T-cell (primary cell): Measurements from ENCODE around the gene EXOSC2. TPM values are rescaled to one million over a fixed set of nuclear protein-coding genes. Genes with fewer than 3 reads are reported as not detected.

Source experiments
- ATAC-seq, 4 experiments: fragments of 200-7000 bp in 3 of 4; fragments of 150-1000 bp in 1 of 4; cut with Tn5 transposase; replicated peaks in 1 of 4; 1 replicate in 3 of 4; 2 replicates in 1 of 4; pipeline ENCODE4 v1.10.0; 2021; ENCODE audit warnings: moderate library complexity in 3 of 4, mild to moderate bottlenecking in 2 of 4, moderate number of reproducible peaks in 1 of 4
- CTCF ChIA-PET, 2 donors: fragments of 300-600 bp; sonication (Branson Sonifier 250); formaldehyde crosslinking; loops; one replicate each; lab custom pipeline; 2022; ENCODE audit warnings: antibody characterized with exemption in 2 of 2; lab: Charles Lee
- POLR2A ChIA-PET, 2 donors: fragments of 300-600 bp; sonication (Branson Sonifier 250); formaldehyde crosslinking; loops; one replicate each; lab custom pipeline; 2022; ENCODE audit warnings: antibody characterized with exemption in 2 of 2; lab: Charles Lee
- DNase-seq, 35 experiments: peaks; one replicate each; pipeline versions ENCODE4 v3.0.0 to v3.0.0-alpha.2; 2013 to 2023
- H3K27ac ChIP-seq: one replicate; pipeline ENCODE4 v1.5.1; 2013; ENCODE audit warnings: low read length
- H3K27me3 ChIP-seq, 2 experiments: replicated peaks in 1 of 2; 1 replicate in 1 of 2; 2 replicates in 1 of 2; pipeline versions ENCODE4 v1.6.1 to v1.7.0; 2013; ENCODE audit warnings: low read length in 1 of 2, mixed read lengths in 1 of 2; ENCODE audit not compliant: control insufficient read depth in 2 of 2, insufficient read depth in 2 of 2; ENCODE audit errors: extremely low read depth in 1 of 2
- H3K36me3 ChIP-seq, 2 donors: 1 replicate in 1 of 2; 2 replicates in 1 of 2; pipeline versions ENCODE4 v1.6.1 to v1.7.0; 2013; ENCODE audit warnings: low read length in 1 of 2; ENCODE audit not compliant: control insufficient read depth in 2 of 2, insufficient read depth in 1 of 2; ENCODE audit errors: extremely low read depth in 1 of 2
- H3K4me1 ChIP-seq, 2 experiments: 1 replicate in 1 of 2; 2 replicates in 1 of 2; pipeline versions ENCODE4 v1.6.1 to v1.7.0; 2013; ENCODE audit warnings: low read length in 2 of 2, mixed read lengths in 1 of 2; ENCODE audit not compliant: insufficient read depth in 2 of 2, control insufficient read depth in 1 of 2; ENCODE audit errors: extremely low read depth in 1 of 2
- H3K4me3 ChIP-seq, 2 donors: 1 replicate in 1 of 2; 2 replicates in 1 of 2; pipeline versions ENCODE4 v1.5.1 to v1.7.0; 2013; ENCODE audit warnings: mild to moderate bottlenecking in 2 of 2, low read length in 1 of 2, moderate library complexity in 1 of 2; ENCODE audit not compliant: control insufficient read depth in 1 of 2; ENCODE audit errors: extremely low read depth in 1 of 2
- H3K9me3 ChIP-seq: 2 replicates; pipeline ENCODE4 v1.7.0; 2013
- H3K27ac Mint-ChIP-seq, 2 donors: one replicate each; pipeline ENCODE4 v1.8.0; 2020 to 2021; ENCODE audit warnings: mild to moderate bottlenecking in 2 of 2, mixed read lengths in 2 of 2
- H3K27me3 Mint-ChIP-seq, 2 donors: one replicate each; pipeline ENCODE4 v1.8.0; 2021 to 2022; ENCODE audit warnings: mixed read lengths in 2 of 2
- H3K36me3 Mint-ChIP-seq: one replicate; pipeline ENCODE4 v1.8.0; 2021; ENCODE audit warnings: mixed read lengths
- H3K4me1 Mint-ChIP-seq, 3 donors: one replicate each; pipeline ENCODE4 v1.8.0; 2020 to 2022; ENCODE audit warnings: mixed read lengths in 3 of 3, mild to moderate bottlenecking in 1 of 3
- H3K4me3 Mint-ChIP-seq, 3 donors: one replicate each; pipeline ENCODE4 v1.8.0; 2020 to 2022; ENCODE audit warnings: mild to moderate bottlenecking in 3 of 3, mixed read lengths in 3 of 3, moderate library complexity in 3 of 3
- H3K9me3 Mint-ChIP-seq, 3 donors: one replicate each; pipeline ENCODE4 v1.8.0; 2020 to 2022; ENCODE audit warnings: mixed read lengths in 3 of 3
- WGBS: methylation state at CpG from one replicate; pipeline ENCODE4 v1.1.5; 2013; ENCODE audit warnings: missing lambda C conversion rate; ENCODE audit not compliant: insufficient coverage; 5-methylcytosine and 5-hydroxymethylcytosine counted together
- total RNA-seq, 35 experiments: library from RNA in 6 of 35; stranded (reverse) in 6 of 35; fragments of 120-200 nt in 1 of 35; gene quantifications; one replicate each; pipeline versions ENCODE4 v1.2.1 to v1.2.4 and lab custom pipeline; 2013 to 2026

Gene EXOSC2
- total RNA-seq, 5 donors from 2014 or later (not counting 1 experiment from before 2014, with no cell fraction given), result 49.1 to 59.1 (median 52.1) TPM

GRCh38 chr9:130689572-130689936 is 4.0 kb upstream of the EXOSC2 start:
- no peak overlapping the region for H3K4me3 Mint-ChIP-seq
- CTCF ChIA-PET, result interaction anchor here in 1 of 2 donors (1.4 kb wide), 1 partner anchor 11 kb away, joined by 5 read pairs; no protein-coding TSS in a partner anchor
- peaks cover 23 to 35% (median 24%) of the 10 kb centered on the region in 3 donors for H3K4me1 Mint-ChIP-seq

GRCh38 chr9:130689937-130690700 is 3.5 kb upstream of the EXOSC2 start:
- Histone ChIP-seq H3K27ac (no peak overlapping the region), H3K36me3 (peaks cover 0 to 1% of the 10 kb centered on the region in 2 donors), H3K9me3 (no peaks in the 10 kb centered on the region), H3K4me3 (no peak overlapping the region), H3K4me1 (peaks cover 6 to 37% of the 10 kb centered on the region in 2 experiments), H3K27me3 (peaks cover 0 to 15% of the 10 kb centered on the region in 2 experiments)
- H3K27ac Mint-ChIP-seq, result no peak overlapping the region
- CTCF ChIA-PET, result interaction anchor here in 1 of 2 donors (1.3 to 1.4 kb wide), 2 partner anchors 8 to 11 kb away, joined by 3 to 5 read pairs; no protein-coding TSS in a partner anchor
- no peak for ATAC-seq
- 86% methylated on average over 11 of the region's 15 CpGs for WGBS
- H3K27me3 Mint-ChIP-seq, result peaks cover 0 to 4% of the 10 kb centered on the region in 2 donors
- H3K36me3 Mint-ChIP-seq, result peaks cover 4% of the 10 kb centered on the region
- H3K9me3 Mint-ChIP-seq, result peaks cover 0 to 2% (median 0%) of the 10 kb centered on the region in 3 donors
- no peak for DNase-seq
- POLR2A ChIA-PET, result no interaction called here
- H3K4me1 Mint-ChIP-seq, result peaks cover 27 to 39% (median 29%) of the 10 kb centered on the region in 3 donors
- peak overlapping the region in 1 of 3 donors; percentile 9 for H3K4me3 Mint-ChIP-seq

More at GRCh38 chr9:130689572-130689936, 4.0 kb upstream of the EXOSC2 start:
- POLR2A ChIA-PET, result no interaction called here
- Mint-ChIP-seq H3K36me3 (no peaks in the 10 kb centered on the region), H3K27ac (no peak overlapping the region), H3K27me3 (peaks cover 0 to 4% of the 10 kb centered on the region in 2 donors), H3K9me3 (peaks cover 0 to 2% (median 0%) of the 10 kb centered on the region in 3 donors)
- DNase-seq (no peak), ATAC-seq (no peak)
- Histone ChIP-seq H3K27ac (no peak overlapping the region), H3K4me1 (peaks cover 6 to 31% of the 10 kb centered on the region in 2 experiments), H3K4me3 (no peak overlapping the region), H3K9me3 (no peaks in the 10 kb centered on the region), H3K36me3 (no peaks in the 10 kb centered on the region), H3K27me3 (peaks cover 0 to 18% of the 10 kb centered on the region in 2 experiments)
- no CpG with 5 or more reads among the region's 1 CpG for WGBS

- Histone ChIP-seq H3K4me1 (peaks cover 6 to 47% of the 10 kb centered on the region in 2 experiments), H3K36me3 (peaks cover 3 to 18% of the 10 kb centered on the region in 2 donors), H3K4me3 (no peak overlapping the region), H3K9me3 (no peaks in the 10 kb centered on the region), H3K27me3 (peaks cover 0 to 4% of the 10 kb centered on the region in 2 experiments), H3K27ac (no peak overlapping the region)
- ChIA-PET CTCF (interaction anchor here in 1 of 2 donors (1.4 to 1.9 kb wide), 5 partner anchors 8 to 21 kb away, joined by 4 to 21 read pairs (median 8); no protein-coding TSS in a partner anchor), POLR2A (interaction anchor here in 1 of 2 donors (0.6 to 1.1 kb wide), 2 partner anchors 10 to 1977 kb away, joined by 3 to 4 read pairs; partner anchors contain the start of gene DDX31)
- Mint-ChIP-seq H3K36me3 (peaks cover 19% of the 10 kb centered on the region), H3K4me3 (peak overlapping the region in 2 of 3 donors; percentile 31 to 98), H3K27ac (peak overlapping the region in 1 of 2 donors; percentile 96), H3K4me1 (peaks cover 46 to 59% (median 47%) of the 10 kb centered on the region in 3 donors), H3K27me3 (peaks cover 0 to 4% of the 10 kb centered on the region in 2 donors), H3K9me3 (no peaks in the 10 kb centered on the region)
- no peak for ATAC-seq
- peak in 1 of 35 experiments; percentile 14 for DNase-seq
- 85% methylated on average over 24 of the region's 25 CpGs for WGBS
Measured at GRCh38 chr9:130692321-130692720, 1.3 kb upstream of the EXOSC2 start.

- DNase-seq, result no peak
- WGBS, result no CpG with 5 or more reads among the region's 8 CpGs
- H3K27me3 Mint-ChIP-seq, result peaks cover 0 to 4% of the 10 kb centered on the region in 2 donors
Measured at GRCh38 chr9:130693101-130693425, 517 bp upstream of the EXOSC2 start.

GRCh38 chr9:130694205-130694604 is 625 bp downstream of the EXOSC2 start:
- H3K27ac ChIP-seq, result peak overlapping the region; percentile 51
- H3K4me1 ChIP-seq, result peaks cover 6 to 35% of the 10 kb centered on the region in 2 experiments
- Mint-ChIP-seq H3K4me1 (peaks cover 39 to 54% (median 41%) of the 10 kb centered on the region in 3 donors), H3K27ac (peak overlapping the region; percentile 82 to 96), H3K36me3 (peaks cover 28% of the 10 kb centered on the region), H3K9me3 (no peaks in the 10 kb centered on the region), H3K4me3 (peak overlapping the region; percentile 88 to 98 (median 95)), H3K27me3 (peaks cover 0 to 4% of the 10 kb centered on the region in 2 donors)
- ChIA-PET POLR2A (interaction anchor here in 1 of 2 donors (0.6 to 0.7 kb wide), 3 partner anchors 431 to 731 kb away, joined by 5 to 14 read pairs (median 5); partner anchors contain the start of gene NUP214), CTCF (interaction anchor here in 1 of 2 donors (0.6 to 1.9 kb wide), 6 partner anchors 10 to 105 kb away, joined by 3 to 21 read pairs (median 5); no protein-coding TSS in a partner anchor)
- no peaks in the 10 kb centered on the region for H3K9me3 ChIP-seq
- DNase-seq, result peak in 1 of 35 experiments; percentile 18
- peaks cover 3 to 34% of the 10 kb centered on the region in 2 donors for H3K36me3 ChIP-seq
- no peak for ATAC-seq
- peak overlapping the region; percentile 68 to 93 for H3K4me3 ChIP-seq
- WGBS, result no CpG with 5 or more reads among the region's 8 CpGs
- H3K27me3 ChIP-seq, result no peaks in the 10 kb centered on the region

More at GRCh38 chr9:130693101-130693425, 517 bp upstream of the EXOSC2 start:
- peaks cover 22% of the 10 kb centered on the region for H3K36me3 Mint-ChIP-seq
- ChIA-PET CTCF (interaction anchor here in 1 of 2 donors (0.8 to 1.9 kb wide), 9 partner anchors 8 to 353 kb away, joined by 3 to 21 read pairs (median 4); no protein-coding TSS in a partner anchor), POLR2A (interaction anchor here (0.5 to 1.1 kb wide), 5 partner anchors 10 to 1976 kb away, joined by 3 to 6 read pairs (median 4); partner anchors contain the start of gene DDX31 (in 1 of the 2))
- no peaks in the 10 kb centered on the region for H3K9me3 Mint-ChIP-seq
- Histone ChIP-seq H3K36me3 (peaks cover 3 to 23% of the 10 kb centered on the region in 2 donors), H3K27ac (peak overlapping the region; percentile 56), H3K27me3 (peaks cover 0 to 2% of the 10 kb centered on the region in 2 experiments), H3K4me3 (peak overlapping the region; percentile 19 to 93), H3K4me1 (peaks cover 6 to 41% of the 10 kb centered on the region in 2 experiments), H3K9me3 (no peaks in the 10 kb centered on the region)
- H3K4me3 Mint-ChIP-seq, result peak overlapping the region; percentile 88 to 98 (median 95)
- peaks cover 42 to 54% (median 43%) of the 10 kb centered on the region in 3 donors for H3K4me1 Mint-ChIP-seq
- H3K27ac Mint-ChIP-seq, result peak overlapping the region; percentile 96
- peak in 1 of 4 experiments; percentile 4 for ATAC-seq
